HPDE6-E6E7 (cell line): ENCODE results near the gene ADCY2.

Experiments
- DNase-seq: peaks from one replicate; pipeline ENCODE4 v3.0.0; 2011; ENCODE audit warnings: missing footprints; ENCODE audit errors: extremely low spot score

ADCY2 gene

GRCh38 chr5:7663808-7664207, 267.9 kb downstream of the ADCY2 start:
- DNase-seq: no peak

- no peak for DNase-seq
These were observed 268.3 kb downstream of the ADCY2 start for GRCh38 chr5:7664208-7664607.

- no peak for DNase-seq
These were observed 271.4 kb downstream of the ADCY2 start for GRCh38 chr5:7667216-7667767.

GRCh38 chr5:7668161-7668560, 272.2 kb downstream of the ADCY2 start:
- DNase-seq: no peak

GRCh38 chr5:7668627-7669026, 272.7 kb downstream of the ADCY2 start:
- DNase-seq: no peak

- no peak for DNase-seq
These were observed 275.5 kb downstream of the ADCY2 start for GRCh38 chr5:7671381-7671993.

GRCh38 chr5:7673658-7674057, 277.7 kb downstream of the ADCY2 start:
- no peak for DNase-seq

- no peak for DNase-seq
These were observed 280.5 kb downstream of the ADCY2 start for GRCh38 chr5:7676455-7676854.

- no peak for DNase-seq
These were observed 282.1 kb downstream of the ADCY2 start for GRCh38 chr5:7678030-7678429.

- no peak for DNase-seq
These were observed 283.7 kb downstream of the ADCY2 start for GRCh38 chr5:7679663-7680062.

- DNase-seq: no peak
These were observed 284.3 kb downstream of the ADCY2 start for GRCh38 chr5:7680260-7680659.

- no peak for DNase-seq
These were observed 286.4 kb downstream of the ADCY2 start for GRCh38 chr5:7682379-7682778.

- no peak for DNase-seq
These were observed 287.8 kb downstream of the ADCY2 start for GRCh38 chr5:7683753-7684152.

- DNase-seq: no peak
These were observed 288.9 kb downstream of the ADCY2 start for GRCh38 chr5:7684826-7685225.

GRCh38 chr5:7686794-7687193, 290.9 kb downstream of the ADCY2 start:
- DNase-seq: no peak

- DNase-seq: no peak
These were observed 294.6 kb downstream of the ADCY2 start for GRCh38 chr5:7690557-7690956.

- no peak for DNase-seq
These were observed 309.3 kb downstream of the ADCY2 start for GRCh38 chr5:7705261-7705660.

- DNase-seq: no peak
These were observed 309.8 kb downstream of the ADCY2 start for GRCh38 chr5:7705736-7706135.

GRCh38 chr5:7706256-7706655, 310.3 kb downstream of the ADCY2 start:
- no peak for DNase-seq

- DNase-seq: no peak
These were observed 318.2 kb downstream of the ADCY2 start for GRCh38 chr5:7714119-7714518.

- no peak for DNase-seq
These were observed 318.8 kb downstream of the ADCY2 start for GRCh38 chr5:7714697-7715096.

GRCh38 chr5:7717691-7718090, 321.8 kb downstream of the ADCY2 start:
- DNase-seq: no peak

- DNase-seq: no peak
These were observed 332.1 kb downstream of the ADCY2 start for GRCh38 chr5:7728076-7728475.
